K562 (cell line): Measurements from ENCODE around the gene MAP1LC3A. TPM values are rescaled to one million over a fixed set of nuclear protein-coding genes. Genes with fewer than 3 reads are reported as not detected.

Source experiments
- ATAC-seq: fragments of 200-7000 bp; cut with Tn5 transposase; 3 replicates; pipeline ENCODE4 v1.9.1; 2020; ENCODE audit warnings: moderate library complexity
- BruUV-seq: library from RNA; stranded (reverse); fragments of 400-500 nt; replicated peaks from 2 replicates; lab custom pipeline; 2021; lab: Mats Ljungman, UMichigan
- CTCF ChIA-PET: fragments of 300-600 bp; formaldehyde crosslinking; extraction: SDS; loops from one replicate; lab custom pipeline; 2021; ENCODE audit warnings: low intra/inter-chr PET ratio; lab: Yijun Ruan, JAX
- POLR2A ChIA-PET: fragments of 300-600, 350-650 bp; sonication (Branson Sonifier 250); formaldehyde crosslinking; extraction: SDS; loops from one replicate; lab custom pipeline; 2021; ENCODE audit warnings: antibody characterized with exemption, inconsistent platforms; lab: Yijun Ruan, JAX
- DNase-seq, 4 experiments: peaks; one replicate each; pipeline versions ENCODE4 v3.0.0 to v3.0.0-alpha.2; 2011 to 2018; ENCODE audit warnings: low spot score in 3 of 4, mixed read lengths in 3 of 4; ENCODE audit errors: extremely low read depth in 1 of 4
- FAIRE-seq: peaks from 2 replicates; lab custom pipeline; 2011; peaks lifted over from hg19 to GRCh38; lab: Jason Lieb, UNC
- H2AFZ ChIP-seq: 2 replicates; pipeline ENCODE4 v1.6.0; 2011; ENCODE audit warnings: low read depth, low read length, control low read depth, inconsistent platforms
- H3K27ac ChIP-seq: fragments of 200-600 bp; 3 replicates; pipeline ENCODE4 v1.8.0; 2011; ENCODE audit warnings: low read depth, mild to moderate bottlenecking, control low read depth, inconsistent platforms, low read length, moderate library complexity, mixed read lengths; ENCODE audit errors: extremely low read depth
- H3K27me3 ChIP-seq, 2 experiments: fragments of 300-600 bp in 1 of 2; 2 replicates in 1 of 2; 3 replicates in 1 of 2; pipeline versions ENCODE4 v1.6.0 to v1.8.0; 2011; ENCODE audit warnings: inconsistent platforms in 2 of 2, low read length in 2 of 2, mild to moderate bottlenecking in 1 of 2, mixed read lengths in 1 of 2, moderate library complexity in 1 of 2; ENCODE audit not compliant: control insufficient read depth in 2 of 2, insufficient read depth in 2 of 2
- H3K36me3 ChIP-seq: fragments of 300-600 bp; 3 replicates; pipeline ENCODE4 v1.8.0; 2011; ENCODE audit warnings: mild to moderate bottlenecking, low read length, inconsistent platforms; ENCODE audit not compliant: control insufficient read depth, insufficient read depth
- H3K4me1 ChIP-seq, 2 experiments: fragments of 200-600 bp in 1 of 2; replicated peaks in 1 of 2; 2 replicates in 1 of 2; 3 replicates in 1 of 2; pipeline versions ENCODE4 v1.5.1 to v1.8.0; 2011; ENCODE audit warnings: inconsistent platforms in 2 of 2, low read length in 2 of 2, mild to moderate bottlenecking in 1 of 2, mixed read lengths in 1 of 2, moderate library complexity in 1 of 2; ENCODE audit not compliant: control insufficient read depth in 2 of 2, insufficient read depth in 2 of 2
- H3K4me2 ChIP-seq: 2 replicates; pipeline ENCODE4 v1.6.1; 2011; ENCODE audit warnings: low read length, control low read depth, inconsistent platforms, mixed read lengths; ENCODE audit not compliant: insufficient read depth
- H3K4me3 ChIP-seq: fragments of 200-600 bp; sonication (generic), shearing (Covaris generic); 2 replicates; pipeline ENCODE4 v1.5.1; 2016; ENCODE audit warnings: control low read depth, inconsistent platforms
- H3K79me2 ChIP-seq: fragments of 200-600 bp; 3 replicates; pipeline ENCODE4 v1.8.0; 2011; ENCODE audit warnings: low read length, inconsistent platforms; ENCODE audit not compliant: control insufficient read depth, insufficient read depth
- H3K9ac ChIP-seq, 2 experiments: 2 replicates each; pipeline versions ENCODE4 v1.6.0 to v1.6.1; 2011; ENCODE audit warnings: low read depth in 2 of 2, low read length in 2 of 2, control low read depth in 1 of 2, inconsistent platforms in 1 of 2, mild to moderate bottlenecking in 1 of 2, mixed read lengths in 1 of 2; ENCODE audit not compliant: insufficient read depth in 1 of 2
- H3K9me1 ChIP-seq: one replicate; pipeline ENCODE4 v1.6.0; 2011; ENCODE audit warnings: inconsistent platforms, mild to moderate bottlenecking, low read length, moderate library complexity; ENCODE audit not compliant: control insufficient read depth, insufficient read depth
- H3K9me3 ChIP-seq: replicated peaks from 2 replicates; pipeline ENCODE4 v1.5.1; 2011; ENCODE audit warnings: low read depth, low read length, inconsistent platforms; ENCODE audit not compliant: control insufficient read depth, insufficient read depth
- H4K20me1 ChIP-seq: replicated peaks from 2 replicates; pipeline ENCODE4 v1.6.1; 2011; ENCODE audit warnings: low read length, inconsistent platforms, mixed read lengths; ENCODE audit not compliant: control insufficient read depth, insufficient read depth
- ARID4B ChIP-seq: sonication (generic); formaldehyde crosslinking; IDR thresholded peaks from 2 replicates; pipeline ENCODE4 v1.8.0; 2022; ENCODE audit warnings: mild to moderate bottlenecking, missing genetic modification reagents
- COPS2 ChIP-seq: fragments of 450-650 bp; conservative IDR thresholded peaks from 2 replicates; pipeline ENCODE4 v1.6.1; 2016; ENCODE audit warnings: mild to moderate bottlenecking, moderate library complexity
- MNT ChIP-seq, 2 experiments: fragments of 450-650 bp; conservative IDR thresholded peaks; 2 replicates each; pipeline ENCODE4 v1.6.1; 2017; ENCODE audit warnings: mild to moderate bottlenecking in 2 of 2, moderate library complexity in 2 of 2
- NBN ChIP-seq: fragments of 450-650 bp; IDR thresholded peaks from 2 replicates; pipeline ENCODE4 v1.6.1; 2016; ENCODE audit warnings: low read depth, mild to moderate bottlenecking
- NCOA2 ChIP-seq, 2 experiments: fragments of 450-650 bp; IDR thresholded peaks; 2 replicates each; pipeline ENCODE4 v1.6.1; 2018; ENCODE audit warnings: mild to moderate bottlenecking in 2 of 2, moderate library complexity in 1 of 2; ENCODE audit not compliant: partially characterized antibody in 2 of 2
- PHTF2 ChIP-seq: fragments of 250-450 bp; sonication (Bioruptor Pico); IDR thresholded peaks from 2 replicates; pipeline ENCODE4 v1.5.0; 2021; ENCODE audit warnings: mild to moderate bottlenecking
- PURB ChIP-seq: sonication (generic); formaldehyde crosslinking; IDR thresholded peaks from 2 replicates; pipeline ENCODE4 v1.9.0; 2021; ENCODE audit warnings: low read depth, mild to moderate bottlenecking, missing genetic modification reagents
- RB1 ChIP-seq: fragments of 450-650 bp; IDR thresholded peaks from 2 replicates; pipeline ENCODE4 v1.6.1; 2017; ENCODE audit warnings: low read depth, mild to moderate bottlenecking
- SIRT6 ChIP-seq: IDR thresholded peaks from one replicate; pipeline ENCODE4 v1.6.1; 2012; ENCODE audit warnings: low read depth, mild to moderate bottlenecking, control low read depth, inconsistent platforms, low read length, moderate library complexity
- SNRNP70 ChIP-seq: fragments of 200-400 bp; formaldehyde crosslinking; optimal IDR thresholded peaks from 2 replicates; pipeline ENCODE3; 2017; ENCODE audit warnings: low read depth, low read length
- THRB ChIP-seq: fragments of 450-650 bp; formaldehyde crosslinking; conservative IDR thresholded peaks from 2 replicates; pipeline ENCODE4 v1.4.0; 2022; ENCODE audit warnings: mild to moderate bottlenecking, missing genetic modification characterization
- U2AF1 ChIP-seq: fragments of 200-400 bp; formaldehyde crosslinking; optimal IDR thresholded peaks from 2 replicates; pipeline ENCODE3; 2017; ENCODE audit warnings: mild to moderate bottlenecking, low read depth, low read length, moderate library complexity
- ZNF274 ChIP-seq: IDR thresholded peaks from 2 replicates; pipeline ENCODE4 v1.6.1; 2011; ENCODE audit warnings: low read depth, mild to moderate bottlenecking, low read length, moderate library complexity, borderline replicate concordance
- ZNF707 ChIP-seq: fragments of 250-450 bp; sonication (Bioruptor Pico); conservative IDR thresholded peaks from 2 replicates; pipeline ENCODE4 v1.8.0; 2022; ENCODE audit warnings: inconsistent platforms, mild to moderate bottlenecking, moderate library complexity
- WGBS: fragments of 100-300 bp; shearing (Covaris generic); methylation state at CpG from one replicate; pipeline ENCODE4 v1.1.6; 2016; ENCODE audit warnings: low coverage, mixed read lengths; ENCODE audit not compliant: insufficient coverage; ENCODE audit errors: missing lambda C conversion rate; 5-methylcytosine and 5-hydroxymethylcytosine counted together
- in situ Hi-C: fragments of 300-500 bp; cut with MboI; formaldehyde crosslinking; loops from 4 replicates; pipeline ENCODE4 v1.15.0; 2018; ENCODE audit warnings: inconsistent platforms, mixed read lengths
- intact Hi-C: fragments of 100-400 bp; cut with micrococcal nuclease; formaldehyde crosslinking; loops from 2 replicates; pipeline ENCODE4 v1.14.2; 2022
- polyA plus RNA-seq, 8 experiments: library from polyadenylated mRNA; depleted of rRNA in 4 of 8; stranded (reverse) in 5 of 8; unstranded in 3 of 8; fragments of >200 nt; fragmentation: Nextera tagmentation in 2 of 8; fragmentation: Illumina TruSeq in 1 of 8; extraction: Ambion mirVana in 2 of 8; extraction: Trizol in 1 of 8; gene quantifications; 2 replicates each; pipeline versions ENCODE4 v1.2.1 to v1.2.3, GENCODE V29; 2011 to 2014; ENCODE audit warnings: inconsistent platforms in 1 of 8, missing spikeins in 1 of 8
- total RNA-seq, 7 experiments: library from RNA; depleted of rRNA in 6 of 7; stranded (reverse); fragments of >200 nt in 6 of 7; fragmentation: Illumina TruSeq in 2 of 7; extraction: Trizol in 2 of 7; gene quantifications; 2 replicates each; pipeline versions ENCODE4 v1.2.1 to v1.2.3, GENCODE V29; 2011 to 2021; ENCODE audit warnings: low replicate concordance in 1 of 7
- TF ChIP-seq, protein P1 (sequence below): sonication (generic); formaldehyde crosslinking; IDR thresholded peaks from 2 replicates; pipeline ENCODE4 v1.8.0; 2022; ENCODE audit warnings: mild to moderate bottlenecking, low read depth, missing genetic modification reagents

MAP1LC3A gene
- total and polyA plus RNA-seq, 9 of the 15 experiments (the other 6 are each of a cell fraction or from before 2014, with no cell fraction given): 0.27 to 0.38 TPM; not detected in 7

DNA sequence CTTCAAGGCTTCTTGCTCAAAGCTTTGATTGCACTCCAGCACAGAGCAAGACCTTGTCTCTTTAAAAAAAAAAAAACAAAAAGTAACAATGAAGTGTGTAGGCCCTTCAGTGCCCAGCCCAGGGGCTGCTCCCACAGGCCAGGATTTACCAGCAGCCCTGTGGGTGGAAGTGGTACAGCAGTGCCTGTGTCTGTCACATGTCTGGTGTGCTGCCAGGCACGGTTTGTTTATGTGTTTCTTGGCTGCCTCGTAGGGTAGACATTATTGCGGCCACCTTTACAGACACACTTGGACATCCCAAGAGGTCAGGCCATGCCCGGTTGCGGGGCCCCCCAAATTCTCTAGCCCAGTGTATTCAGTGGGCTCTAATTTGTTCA, 29.6 kb upstream of the MAP1LC3A start:
- H3K4me2 ChIP-seq: no peak overlapping the region
- H3K4me1 ChIP-seq: peaks cover 11 to 12% of the 10 kb centered on the region in 2 experiments
- CTCF ChIA-PET: no interaction called here
- ATAC-seq (no peak), DNase-seq (no peak), FAIRE-seq (no peak)
- no peaks in the 10 kb centered on the region for H3K27me3 ChIP-seq
- H3K79me2 ChIP-seq: peaks cover 23% of the 10 kb centered on the region
- POLR2A ChIA-PET: no interaction called here
- H3K9me3 ChIP-seq: no peaks in the 10 kb centered on the region; the same call in 1 of the 2 replicates
- no peak overlapping the region for H2AFZ ChIP-seq
- BruUV-seq: no TSS peak
- H3K9me1 ChIP-seq: no peaks in the 10 kb centered on the region
- H3K4me3 ChIP-seq: no peak overlapping the region
- peak overlapping the region in 1 of 2 experiments; percentile 17; a peak in 1 of 4 replicates for H3K9ac ChIP-seq
- intact Hi-C loops (no loop called here), in situ Hi-C loops (loop anchor here (10.0 kb wide), 1 partner anchor 334 kb away; no protein-coding TSS in a partner anchor)
- WGBS: 93% methylated on average over 5 of the region's 5 CpGs
- peaks cover 12% of the 10 kb centered on the region; the same call in 1 of the 2 replicates for H4K20me1 ChIP-seq
- H3K36me3 ChIP-seq: peaks cover 76% of the 10 kb centered on the region
- no peak overlapping the region for H3K27ac ChIP-seq
- no peak for TF ChIP-seq ZNF274
- TF ChIP-seq PHTF2: no peak
- TF ChIP-seq SIRT6: no peak
- TF ChIP-seq RB1: no peak
- no peak for TF ChIP-seq THRB (CRISPR knock-in tag)
- TF ChIP-seq COPS2: no peak
- TF ChIP-seq U2AF1: no peak
- no peak for TF ChIP-seq ZNF707 (CRISPR knock-in tag)
- no peak for TF ChIP-seq NCOA2 (IDR thresholded peaks at IDR 0.05; ENCODE audit: partially characterized antibody in 2 of 2)
- TF ChIP-seq, protein P1, sequence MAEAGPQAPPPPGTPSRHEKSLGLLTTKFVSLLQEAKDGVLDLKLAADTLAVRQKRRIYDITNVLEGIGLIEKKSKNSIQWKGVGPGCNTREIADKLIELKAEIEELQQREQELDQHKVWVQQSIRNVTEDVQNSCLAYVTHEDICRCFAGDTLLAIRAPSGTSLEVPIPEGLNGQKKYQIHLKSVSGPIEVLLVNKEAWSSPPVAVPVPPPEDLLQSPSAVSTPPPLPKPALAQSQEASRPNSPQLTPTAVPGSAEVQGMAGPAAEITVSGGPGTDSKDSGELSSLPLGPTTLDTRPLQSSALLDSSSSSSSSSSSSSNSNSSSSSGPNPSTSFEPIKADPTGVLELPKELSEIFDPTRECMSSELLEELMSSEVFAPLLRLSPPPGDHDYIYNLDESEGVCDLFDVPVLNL (CRISPR knock-in tag): no peak
- no peak for TF ChIP-seq SNRNP70
- no peak for TF ChIP-seq ARID4B
- no peak for TF ChIP-seq MNT (conservative IDR thresholded peaks at IDR 0.05)
- no peak for TF ChIP-seq NBN
- TF ChIP-seq PURB (CRISPR knock-in tag): no peak
